C4-2B (cell line): ENCODE measurements around the gene EZH2.

ENCODE experiments used
- H3K27ac ChIP-seq: fragments of 450-650 bp; 2 replicates; pipeline ENCODE4 v1.5.1; 2017
- ZFX ChIP-seq: fragments of 450-650 bp; IDR thresholded peaks from 2 replicates; pipeline ENCODE4 v1.6.1; 2017
- TF ChIP-seq, protein P1 (sequence below): fragments of 450-650 bp; conservative IDR thresholded peaks from 2 replicates; pipeline ENCODE4 v1.5.1; 2017; ENCODE audit warnings: mild to moderate bottlenecking

EZH2 gene

GRCh38 chr7:148847815-148848734, 36.0 kb downstream of the EZH2 start:
- H3K27ac ChIP-seq, result no peak overlapping the region

DNA sequence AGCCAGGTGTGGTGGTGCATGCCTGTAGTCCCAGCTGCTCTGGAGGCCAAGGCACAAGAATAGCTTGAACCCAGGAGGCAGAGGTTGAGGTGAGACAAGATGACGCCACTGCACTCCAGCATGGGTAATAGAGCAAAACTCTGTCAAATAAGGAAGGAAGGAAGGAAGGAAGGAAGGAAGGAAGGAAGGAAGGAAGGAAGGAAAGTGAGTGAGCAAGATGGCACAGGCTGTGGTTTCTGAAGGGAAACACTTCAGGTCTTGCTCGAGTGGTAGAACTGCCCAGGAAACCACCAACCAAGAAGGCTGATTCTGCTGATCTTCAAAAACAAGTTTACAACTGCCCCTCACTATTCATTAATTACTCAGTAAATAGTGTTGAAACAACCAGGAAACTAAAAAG, 45.2 kb downstream of the EZH2 start:
- H3K27ac ChIP-seq, result no peak overlapping the region
- TF ChIP-seq, protein P1, sequence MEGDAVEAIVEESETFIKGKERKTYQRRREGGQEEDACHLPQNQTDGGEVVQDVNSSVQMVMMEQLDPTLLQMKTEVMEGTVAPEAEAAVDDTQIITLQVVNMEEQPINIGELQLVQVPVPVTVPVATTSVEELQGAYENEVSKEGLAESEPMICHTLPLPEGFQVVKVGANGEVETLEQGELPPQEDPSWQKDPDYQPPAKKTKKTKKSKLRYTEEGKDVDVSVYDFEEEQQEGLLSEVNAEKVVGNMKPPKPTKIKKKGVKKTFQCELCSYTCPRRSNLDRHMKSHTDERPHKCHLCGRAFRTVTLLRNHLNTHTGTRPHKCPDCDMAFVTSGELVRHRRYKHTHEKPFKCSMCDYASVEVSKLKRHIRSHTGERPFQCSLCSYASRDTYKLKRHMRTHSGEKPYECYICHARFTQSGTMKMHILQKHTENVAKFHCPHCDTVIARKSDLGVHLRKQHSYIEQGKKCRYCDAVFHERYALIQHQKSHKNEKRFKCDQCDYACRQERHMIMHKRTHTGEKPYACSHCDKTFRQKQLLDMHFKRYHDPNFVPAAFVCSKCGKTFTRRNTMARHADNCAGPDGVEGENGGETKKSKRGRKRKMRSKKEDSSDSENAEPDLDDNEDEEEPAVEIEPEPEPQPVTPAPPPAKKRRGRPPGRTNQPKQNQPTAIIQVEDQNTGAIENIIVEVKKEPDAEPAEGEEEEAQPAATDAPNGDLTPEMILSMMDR, result no peak
- no peak for TF ChIP-seq ZFX

More at GRCh38 chr7:148847815-148848734, 36.0 kb downstream of the EZH2 start:
- TF ChIP-seq ZFX, result no peak
- TF ChIP-seq, protein P1, result no peak

DNA sequence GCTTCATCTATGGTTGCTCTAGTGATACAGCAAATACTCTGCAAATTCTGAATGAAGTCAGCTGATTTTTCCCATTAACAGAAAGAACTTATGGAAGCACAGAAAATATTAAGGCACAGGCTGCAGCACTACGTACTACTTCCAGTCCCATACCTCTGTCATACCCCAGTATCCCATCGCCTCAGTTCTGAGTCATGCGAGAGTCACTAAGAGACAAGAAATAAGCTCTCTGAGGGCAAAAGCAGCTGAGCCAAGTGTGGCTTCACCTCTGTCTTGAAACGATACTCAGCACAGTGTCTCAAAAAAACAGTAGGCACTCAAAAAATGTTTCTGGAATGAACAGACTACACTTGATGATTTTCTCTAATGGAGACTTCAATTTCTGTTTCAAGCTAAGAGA, 48.2 kb downstream of the EZH2 start:
- TF ChIP-seq ZFX, result no peak
- TF ChIP-seq, protein P1, result no peak
- no peak overlapping the region for H3K27ac ChIP-seq

- H3K27ac ChIP-seq, result no peak overlapping the region
- TF ChIP-seq, protein P1, result no peak
- no peak for TF ChIP-seq ZFX
Observed at GRCh38 chr7:148834605-148835004, 49.5 kb downstream of the EZH2 start.

GRCh38 chr7:148831782-148832181, 52.3 kb downstream of the EZH2 start:
- TF ChIP-seq, protein P1, result no peak
- no peak for TF ChIP-seq ZFX
- H3K27ac ChIP-seq, result no peak overlapping the region

DNA sequence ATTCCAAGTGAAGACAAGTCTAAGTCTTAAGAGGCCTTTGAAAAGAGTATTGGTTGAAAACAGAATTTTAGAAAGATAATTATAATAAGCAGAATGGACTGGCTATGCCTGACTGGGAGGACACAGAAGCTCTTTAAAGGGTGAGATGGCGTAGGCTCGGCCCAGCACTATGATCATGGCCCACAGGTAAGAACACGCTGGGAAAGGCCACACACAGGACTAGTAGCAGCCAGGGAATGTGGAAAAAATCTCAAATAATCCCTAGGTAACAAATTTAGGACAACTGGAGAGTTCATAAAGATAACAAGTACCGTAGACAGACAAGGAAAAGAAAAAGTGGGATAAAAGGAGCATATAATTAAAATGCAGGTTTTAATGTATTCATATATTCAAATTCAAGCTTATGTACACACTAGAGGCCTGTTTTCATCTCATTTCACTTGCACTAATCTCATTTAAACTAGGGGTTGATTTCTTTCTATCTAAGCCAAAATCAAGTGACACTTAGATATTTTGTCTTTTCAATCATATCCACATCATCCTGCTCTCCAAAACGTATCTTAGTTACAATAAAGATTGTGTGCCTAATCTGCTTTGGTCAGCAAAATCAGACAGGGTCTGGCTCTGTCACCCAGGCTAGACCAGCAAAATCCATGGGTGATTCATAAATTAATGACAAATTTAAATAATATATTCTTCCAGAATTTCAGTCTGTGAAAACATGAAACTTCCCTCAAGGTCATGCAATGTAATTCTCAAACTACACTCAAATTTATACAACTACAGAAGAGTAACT, 53.0 kb downstream of the EZH2 start:
- no peak overlapping the region for H3K27ac ChIP-seq
- no peak for TF ChIP-seq ZFX
- TF ChIP-seq, protein P1, result no peak

DNA sequence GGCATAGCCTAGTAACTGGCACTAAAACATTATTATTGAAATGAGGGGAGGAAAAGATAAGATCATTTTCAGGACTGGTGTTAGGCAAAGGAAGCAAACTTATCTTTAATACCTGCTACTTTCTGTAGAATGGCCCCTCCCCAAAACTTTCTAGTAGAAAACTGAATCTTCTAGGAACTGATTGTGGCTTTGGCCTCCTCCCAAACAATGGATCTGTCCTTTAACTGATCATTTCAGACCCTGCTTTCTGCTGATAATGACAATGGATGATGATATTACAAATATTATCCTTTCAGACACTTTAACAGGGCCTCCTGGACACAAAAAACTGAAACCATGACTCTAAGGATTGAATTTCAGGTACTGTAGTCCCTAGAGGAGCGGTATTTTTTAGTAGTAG, 55.1 kb downstream of the EZH2 start:
- H3K27ac ChIP-seq, result no peak overlapping the region
- no peak for TF ChIP-seq ZFX
- TF ChIP-seq, protein P1, result no peak
